Mesenteric fat pad (tissue), 1 donor: Measurements from ENCODE around the gene ANGPTL7. TPM values are rescaled to one million over a fixed set of nuclear protein-coding genes. Genes with fewer than 3 reads are reported as not detected.
"Not testable (repeated sequence)": the region's sequence is repeated elsewhere in the genome, so short reads cannot be mapped to it uniquely, and the experiment has no call there.

Experiments used
- DNase-seq: peaks from one replicate; pipeline ENCODE4 v3.0.0-alpha.2; 2020; ENCODE audit warnings: low spot score
- total RNA-seq: library from RNA; stranded (reverse); fragmentation: NEBNext Ultra II Directional; extraction: Animal tissue kit (Norgen Biotek cat#: 25700); gene quantifications from one replicate; pipeline ENCODE4 v1.2.1, GENCODE V29; 2021
- donor health status: DM: yes; HTN: yes; CAD: no.

The ANGPTL7 gene
- total RNA-seq, 1 donor from 2014 or later = 0.42 TPM

GRCh38 chr1:11169202-11169601 is 20.0 kb upstream of the ANGPTL7 start:
- no peak for DNase-seq

GRCh38 chr1:11170102-11170501 is 19.1 kb upstream of the ANGPTL7 start:
- no peak for DNase-seq

- no peak for DNase-seq
These were observed 14.8 kb upstream of the ANGPTL7 start for GRCh38 chr1:11174261-11174942.

GRCh38 chr1:11175461-11175860 is 13.7 kb upstream of the ANGPTL7 start:
- DNase-seq = no peak

GRCh38 chr1:11176081-11176706 is 13.0 kb upstream of the ANGPTL7 start:
- DNase-seq = no peak

- DNase-seq = no peak
These were observed 10.8 kb upstream of the ANGPTL7 start for GRCh38 chr1:11178021-11179015.

GRCh38 chr1:11179125-11179524 is 10.0 kb upstream of the ANGPTL7 start:
- DNase-seq = no peak

- not testable (repeated sequence) for DNase-seq
These were observed 9.4 kb upstream of the ANGPTL7 start for GRCh38 chr1:11179749-11180148.

GRCh38 chr1:11180342-11180744 is 8.8 kb upstream of the ANGPTL7 start:
- DNase-seq = no peak

- DNase-seq = no peak
These were observed 6.3 kb upstream of the ANGPTL7 start for GRCh38 chr1:11182884-11183283.

- DNase-seq = no peak
These were observed 4.2 kb upstream of the ANGPTL7 start for GRCh38 chr1:11184973-11185372.

- DNase-seq = no peak
These were observed 2.2 kb upstream of the ANGPTL7 start for GRCh38 chr1:11187000-11187399.

- DNase-seq = no peak
These were observed 1.7 kb upstream of the ANGPTL7 start for GRCh38 chr1:11187494-11187893.

GRCh38 chr1:11187931-11188330 is 1.2 kb upstream of the ANGPTL7 start:
- no peak for DNase-seq

GRCh38 chr1:11188381-11188780 is 774 bp upstream of the ANGPTL7 start:
- no peak for DNase-seq

- no peak for DNase-seq
These were observed 4.2 kb downstream of the ANGPTL7 start for GRCh38 chr1:11193376-11193775.

GRCh38 chr1:11194407-11195176 is 5.4 kb downstream of the ANGPTL7 start:
- DNase-seq = no peak

- no peak for DNase-seq
These were observed 7.8 kb downstream of the ANGPTL7 start for GRCh38 chr1:11196945-11197344.

GRCh38 chr1:11197359-11197758 is 8.2 kb downstream of the ANGPTL7 start:
- no peak for DNase-seq

GRCh38 chr1:11198257-11198656 is 9.1 kb downstream of the ANGPTL7 start:
- no peak for DNase-seq
